ENCODE measurements around the gene IGFN1. TPM values are rescaled to one million over a fixed set of nuclear protein-coding genes. Genes with fewer than 3 reads are reported as not detected.

Gene IGFN1
- total and polyA plus RNA-seq, 9 donors: 0.05 to 1.6 (median 0.51) TPM; not detected in 2

DNA sequence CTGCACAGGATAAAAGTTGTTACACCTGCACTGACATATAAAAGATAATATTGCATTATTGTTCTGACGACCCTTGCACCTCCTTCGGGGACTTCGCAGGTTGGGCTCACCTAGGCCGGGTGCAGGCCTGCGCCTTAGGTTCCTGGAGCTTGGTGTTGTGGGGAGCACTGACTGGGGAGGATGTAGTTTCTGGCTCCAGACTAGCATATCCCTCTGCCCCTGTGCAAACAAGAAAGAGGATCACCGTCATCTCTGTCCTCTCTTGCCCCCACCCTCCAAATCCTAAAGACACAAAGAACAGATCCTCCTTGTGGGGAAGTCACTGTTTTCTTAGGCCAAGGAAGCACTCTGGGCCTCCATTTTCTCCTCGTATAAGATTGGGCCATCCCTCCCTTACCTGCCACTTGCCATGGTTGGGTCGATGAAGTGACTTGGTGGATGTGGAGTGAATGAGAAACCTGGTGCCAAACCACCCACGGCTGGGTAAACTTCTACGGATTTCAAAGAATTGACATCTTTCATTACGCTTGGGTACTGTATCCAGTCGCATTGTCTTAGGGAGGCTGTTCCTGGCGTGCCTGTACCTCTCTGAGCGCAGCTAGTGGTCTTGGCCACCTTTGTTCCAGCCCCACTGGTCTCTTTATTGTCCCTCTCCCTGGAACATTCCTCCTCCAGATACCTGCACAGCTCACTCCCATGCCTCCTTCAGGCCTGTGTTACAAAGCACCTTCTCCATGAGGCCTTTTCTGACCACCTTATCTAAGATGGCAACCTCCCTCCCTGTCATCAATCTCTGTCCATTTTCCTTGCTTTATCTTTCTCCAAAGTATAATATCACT lies 58.3 kb downstream of the IGFN1 start:
- no peak overlapping the region for H3K4me3 ChIP-seq
- H3K36me3 ChIP-seq: no peaks in the 10 kb centered on the region
- H3K27me3 ChIP-seq: no peaks in the 10 kb centered on the region
- 92 to 94% (median 94%) methylated on average over 14 of the region's 14 CpGs for WGBS, 3 donors
- H3K9me3 ChIP-seq: no peaks in the 10 kb centered on the region
- H3K27ac ChIP-seq: no peak overlapping the region
- H3K4me1 ChIP-seq (ENCODE audit: insufficient read depth): no peaks in the 10 kb centered on the region
- TF ChIP-seq, protein P1, sequence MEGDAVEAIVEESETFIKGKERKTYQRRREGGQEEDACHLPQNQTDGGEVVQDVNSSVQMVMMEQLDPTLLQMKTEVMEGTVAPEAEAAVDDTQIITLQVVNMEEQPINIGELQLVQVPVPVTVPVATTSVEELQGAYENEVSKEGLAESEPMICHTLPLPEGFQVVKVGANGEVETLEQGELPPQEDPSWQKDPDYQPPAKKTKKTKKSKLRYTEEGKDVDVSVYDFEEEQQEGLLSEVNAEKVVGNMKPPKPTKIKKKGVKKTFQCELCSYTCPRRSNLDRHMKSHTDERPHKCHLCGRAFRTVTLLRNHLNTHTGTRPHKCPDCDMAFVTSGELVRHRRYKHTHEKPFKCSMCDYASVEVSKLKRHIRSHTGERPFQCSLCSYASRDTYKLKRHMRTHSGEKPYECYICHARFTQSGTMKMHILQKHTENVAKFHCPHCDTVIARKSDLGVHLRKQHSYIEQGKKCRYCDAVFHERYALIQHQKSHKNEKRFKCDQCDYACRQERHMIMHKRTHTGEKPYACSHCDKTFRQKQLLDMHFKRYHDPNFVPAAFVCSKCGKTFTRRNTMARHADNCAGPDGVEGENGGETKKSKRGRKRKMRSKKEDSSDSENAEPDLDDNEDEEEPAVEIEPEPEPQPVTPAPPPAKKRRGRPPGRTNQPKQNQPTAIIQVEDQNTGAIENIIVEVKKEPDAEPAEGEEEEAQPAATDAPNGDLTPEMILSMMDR (IDR thresholded peaks at IDR 0.05): no peak
- no peak for TF ChIP-seq EP300 (IDR thresholded peaks at IDR 0.05)
- TF ChIP-seq POLR2A (IDR thresholded peaks at IDR 0.05): no peak
- intact Hi-C loops (cut with DNase I): no loop called here
- no peak for DNase-seq

GRCh38 chr1:201250326-201251011 lies 59.8 kb downstream of the IGFN1 start:
- DNase-seq: peak in 1 of 5 donors; percentile 28
- no peaks in the 10 kb centered on the region for H3K36me3 ChIP-seq
- no peaks in the 10 kb centered on the region for H3K9me3 ChIP-seq
- no peak overlapping the region for H3K4me3 ChIP-seq
- 48 to 59% (median 54%) methylated on average over 10 of the region's 10 CpGs for WGBS, 3 donors
- H3K27ac ChIP-seq: no peak overlapping the region
- TF ChIP-seq, protein P1 (IDR thresholded peaks at IDR 0.05): no peak
- TF ChIP-seq POLR2A (IDR thresholded peaks at IDR 0.05): no peak
- no peak for TF ChIP-seq EP300 (IDR thresholded peaks at IDR 0.05)
- intact Hi-C loops (cut with DNase I): no loop called here
- no peaks in the 10 kb centered on the region for H3K4me1 ChIP-seq (ENCODE audit: insufficient read depth)
- no peaks in the 10 kb centered on the region for H3K27me3 ChIP-seq

DNA sequence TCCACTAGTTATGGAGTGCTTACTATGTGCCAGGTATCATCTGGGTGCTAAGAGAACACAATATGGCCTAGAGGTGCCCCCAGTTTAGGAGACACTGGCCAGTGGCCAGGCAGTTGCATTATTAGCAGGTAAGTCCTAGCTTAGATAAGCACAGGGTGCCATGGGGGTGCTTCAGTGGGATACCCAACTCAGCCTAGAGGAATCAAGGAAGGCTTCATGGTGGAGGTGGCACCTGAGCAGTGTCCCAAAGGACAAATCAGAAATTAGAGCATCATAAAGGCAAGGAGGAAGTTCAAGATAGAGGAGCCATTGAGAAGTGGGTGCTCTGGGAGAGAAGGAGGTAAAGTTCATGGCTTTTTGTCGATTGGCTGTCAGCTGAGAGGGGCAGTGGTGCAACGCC lies 60.8 kb downstream of the IGFN1 start:
- H3K9me3 ChIP-seq: no peaks in the 10 kb centered on the region
- no peak overlapping the region for H3K27ac ChIP-seq
- intact Hi-C loops (cut with DNase I): no loop called here
- no peak overlapping the region for H3K4me3 ChIP-seq
- no peaks in the 10 kb centered on the region for H3K36me3 ChIP-seq
- no peak for DNase-seq
- 74 to 83% (median 81%) methylated on average over 2 of the region's 2 CpGs for WGBS, 3 donors
- H3K4me1 ChIP-seq (ENCODE audit: insufficient read depth): no peaks in the 10 kb centered on the region
- TF ChIP-seq EP300 (IDR thresholded peaks at IDR 0.05) (no peak), POLR2A (IDR thresholded peaks at IDR 0.05) (no peak)
- TF ChIP-seq, protein P1 (IDR thresholded peaks at IDR 0.05): no peak
- no peaks in the 10 kb centered on the region for H3K27me3 ChIP-seq

- TF ChIP-seq, protein P1 (IDR thresholded peaks at IDR 0.05): no peak
- TF ChIP-seq EP300 (IDR thresholded peaks at IDR 0.05): no peak
- no peak for TF ChIP-seq POLR2A (IDR thresholded peaks at IDR 0.05)
- H3K4me3 ChIP-seq: no peak overlapping the region
- H3K36me3 ChIP-seq: no peaks in the 10 kb centered on the region
- DNase-seq: no peak
- no peak overlapping the region for H3K27ac ChIP-seq
- no peaks in the 10 kb centered on the region for H3K9me3 ChIP-seq
- intact Hi-C loops (cut with DNase I): no loop called here
- WGBS, 3 donors: 64 to 68% (median 65%) methylated on average over 11 of the region's 11 CpGs
- no peaks in the 10 kb centered on the region for H3K4me1 ChIP-seq (ENCODE audit: insufficient read depth)
- no peaks in the 10 kb centered on the region for H3K27me3 ChIP-seq
Measured at GRCh38 chr1:201251851-201252430, 61.3 kb downstream of the IGFN1 start.
